Measurements from ENCODE around the gene CPED1. TPM values are rescaled to one million over a fixed set of nuclear protein-coding genes. Genes with fewer than 3 reads are reported as not detected.
"Not testable (repeated sequence)": the region's sequence is repeated elsewhere in the genome, so short reads cannot be mapped to it uniquely, and the experiment has no call there.

Gene CPED1
- total and polyA plus RNA-seq, 4 experiments from 2014 or later, result 0.32 TPM; not detected in 3

DNA sequence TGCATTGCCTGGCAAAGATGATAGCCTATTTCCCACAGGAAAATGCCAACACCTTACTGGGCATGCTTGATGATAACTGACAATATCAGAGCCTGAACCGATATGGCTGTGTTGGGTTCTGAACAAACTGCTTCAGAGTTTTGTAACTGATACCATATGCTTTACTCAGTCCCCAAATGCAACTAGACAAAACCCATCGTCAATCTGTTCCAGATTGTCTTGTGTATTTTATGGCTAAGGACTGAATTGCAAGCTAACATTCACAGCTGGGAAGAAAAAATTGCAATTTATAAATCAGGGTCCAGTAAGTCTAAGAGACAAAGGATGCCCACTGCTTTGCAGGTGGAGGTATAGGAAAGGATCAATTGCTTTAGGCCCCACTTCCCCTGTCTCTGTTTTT is 223.5 kb downstream of the CPED1 start:
- DNase-seq, result no peak
- CTCF ChIA-PET (ENCODE audit: partially characterized antibody), result no interaction called here

DNA sequence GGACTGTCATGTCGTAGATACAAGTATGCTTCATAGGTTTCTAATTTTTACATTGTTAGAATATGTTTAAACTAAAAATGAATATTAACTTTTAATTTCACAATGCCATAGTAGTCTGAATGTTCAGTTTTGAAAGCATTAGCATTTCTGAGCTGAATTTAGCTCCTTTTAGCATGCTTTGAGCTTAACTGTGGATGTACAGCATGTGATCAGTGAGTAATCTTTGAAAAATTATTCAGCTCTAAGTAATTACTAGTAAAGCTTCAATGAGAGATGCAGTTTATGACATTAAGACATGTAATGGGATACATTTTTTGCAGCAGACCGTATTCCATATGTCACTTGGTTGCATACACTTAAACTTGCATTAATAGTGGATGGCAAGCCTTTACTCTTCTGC is 226.1 kb downstream of the CPED1 start:
- POLR2A ChIA-PET (ENCODE audit: partially characterized antibody), result no interaction called here
- intact Hi-C loops (cut with micrococcal nuclease), result no loop called here
- no peaks in the 10 kb centered on the region for H3K36me3 Mint-ChIP-seq
- H3K9me3 Mint-ChIP-seq, result no peaks in the 10 kb centered on the region
- Histone ChIP-seq H3K9me3 (ENCODE audit: control insufficient read depth in 1 of 2, low read length in 2 of 2) (no peaks in the 10 kb centered on the region), H3K27me3 (ENCODE audit: insufficient read depth, low read length) (no peaks in the 10 kb centered on the region), H3K36me3 (ENCODE audit: insufficient read depth, low read length) (no peaks in the 10 kb centered on the region), H3K27ac (ENCODE audit: low read depth, low read length) (no peak overlapping the region), H3K4me1 (ENCODE audit: insufficient read depth, low read length) (no peaks in the 10 kb centered on the region), H3K4me3 (ENCODE audit: low read length in 2 of 2) (no peak overlapping the region)
- H3K4me3 Mint-ChIP-seq, result no peak overlapping the region
- no peaks in the 10 kb centered on the region for H3K27me3 Mint-ChIP-seq
- H3K27ac Mint-ChIP-seq, result no peak overlapping the region
- H3K4me1 Mint-ChIP-seq, result no peaks in the 10 kb centered on the region
- DNase-seq, result no peak
- CTCF ChIA-PET (ENCODE audit: partially characterized antibody), result no interaction called here

More for the DNA sequence above, 223.5 kb downstream of the CPED1 start:
- Mint-ChIP-seq H3K4me1 (no peaks in the 10 kb centered on the region), H3K9me3 (peaks cover 0 to 3% (median 0%) of the 10 kb centered on the region in 8 donors), H3K27me3 (peaks cover 0 to 1% of the 10 kb centered on the region in 2 donors), H3K4me3 (no peak overlapping the region), H3K36me3 (no peaks in the 10 kb centered on the region), H3K27ac (no peak overlapping the region)
- Histone ChIP-seq H3K4me3 (ENCODE audit: low read length in 2 of 2) (no peak overlapping the region), H3K27me3 (ENCODE audit: insufficient read depth, low read length) (no peaks in the 10 kb centered on the region), H3K36me3 (ENCODE audit: insufficient read depth, low read length) (no peaks in the 10 kb centered on the region), H3K27ac (ENCODE audit: low read depth, low read length) (no peak overlapping the region), H3K9me3 (ENCODE audit: control insufficient read depth in 1 of 2, low read length in 2 of 2) (no peaks in the 10 kb centered on the region), H3K4me1 (ENCODE audit: insufficient read depth, low read length) (no peaks in the 10 kb centered on the region)
- POLR2A ChIA-PET (ENCODE audit: partially characterized antibody), result no interaction called here
- intact Hi-C loops (cut with micrococcal nuclease), result no loop called here

DNA sequence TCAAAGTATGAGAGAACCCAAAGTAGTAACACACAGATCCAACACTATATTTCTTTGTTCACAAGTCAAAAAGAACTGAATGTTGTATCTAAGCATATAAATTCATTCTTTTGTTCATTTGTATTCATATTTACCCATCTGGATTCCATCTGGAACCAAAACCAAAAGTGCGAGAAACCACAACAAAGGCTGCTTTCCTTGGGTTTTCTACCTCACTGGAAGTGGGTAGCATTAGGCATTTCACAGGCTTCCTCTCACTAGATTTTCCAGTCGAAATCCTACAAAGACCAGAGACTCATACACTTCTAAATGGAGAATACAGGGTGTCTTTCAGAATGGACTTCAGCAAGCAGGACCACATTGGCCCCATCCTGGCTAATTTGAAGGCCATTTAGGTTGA is 230.5 kb downstream of the CPED1 start:
- POLR2A ChIA-PET (ENCODE audit: partially characterized antibody), result no interaction called here

DNA sequence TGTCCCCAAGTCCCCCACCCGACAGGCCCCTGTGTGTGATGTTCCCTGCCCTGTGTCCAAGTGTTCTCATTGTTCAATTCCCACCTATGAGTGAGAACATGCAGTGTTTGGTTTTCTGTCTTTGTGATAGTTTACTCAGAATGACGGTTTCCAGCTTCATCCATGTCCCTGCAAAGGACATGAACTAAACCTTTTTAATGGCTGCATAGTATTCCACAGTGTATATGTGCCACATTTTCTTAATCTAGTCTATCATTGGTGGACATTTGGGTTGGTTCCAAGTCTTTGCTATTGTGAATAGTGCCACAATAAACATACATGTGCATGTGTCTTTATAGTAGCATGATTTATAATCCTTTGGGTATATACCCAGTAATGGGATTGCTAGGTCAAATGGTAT is 232.6 kb downstream of the CPED1 start:
- POLR2A ChIA-PET (ENCODE audit: partially characterized antibody); H3K4me1 Mint-ChIP-seq; H3K4me3 ChIP-seq (ENCODE audit: low read length in 2 of 2); H3K27me3 ChIP-seq (ENCODE audit: insufficient read depth, low read length); H3K27me3 Mint-ChIP-seq; H3K9me3 ChIP-seq (ENCODE audit: control insufficient read depth in 1 of 2, low read length in 2 of 2); H3K4me1 ChIP-seq (ENCODE audit: insufficient read depth, low read length); H3K27ac Mint-ChIP-seq; DNase-seq; H3K27ac ChIP-seq (ENCODE audit: low read depth, low read length); H3K4me3 Mint-ChIP-seq; CTCF ChIA-PET (ENCODE audit: partially characterized antibody); H3K36me3 ChIP-seq (ENCODE audit: insufficient read depth, low read length); H3K36me3 Mint-ChIP-seq: not testable (repeated sequence)
- peaks cover 0 to 24% (median 11%) of the 10 kb centered on the region in 8 donors for H3K9me3 Mint-ChIP-seq
- intact Hi-C loops (cut with micrococcal nuclease), result loop anchor here (1.0 kb wide), 1 partner anchor 24 kb away; no protein-coding TSS in a partner anchor

More for the DNA sequence above, 230.5 kb downstream of the CPED1 start:
- intact Hi-C loops (cut with micrococcal nuclease), result no loop called here
- no peak for DNase-seq
- H3K4me1 Mint-ChIP-seq, result no peaks in the 10 kb centered on the region
- Histone ChIP-seq H3K36me3 (ENCODE audit: insufficient read depth, low read length) (no peaks in the 10 kb centered on the region), H3K4me3 (ENCODE audit: low read length in 2 of 2) (no peak overlapping the region), H3K27me3 (ENCODE audit: insufficient read depth, low read length) (no peaks in the 10 kb centered on the region), H3K9me3 (ENCODE audit: control insufficient read depth in 1 of 2, low read length in 2 of 2) (no peaks in the 10 kb centered on the region), H3K27ac (ENCODE audit: low read depth, low read length) (no peak overlapping the region), H3K4me1 (ENCODE audit: insufficient read depth, low read length) (no peaks in the 10 kb centered on the region)
- no peak overlapping the region for H3K27ac Mint-ChIP-seq
- H3K36me3 Mint-ChIP-seq, result no peaks in the 10 kb centered on the region
- peaks cover under 1% of the 10 kb centered on the region in 2 donors for H3K27me3 Mint-ChIP-seq
- peaks cover 0 to 19% (median 11%) of the 10 kb centered on the region in 8 donors for H3K9me3 Mint-ChIP-seq
- H3K4me3 Mint-ChIP-seq, result no peak overlapping the region
- CTCF ChIA-PET (ENCODE audit: partially characterized antibody), result no interaction called here

DNA sequence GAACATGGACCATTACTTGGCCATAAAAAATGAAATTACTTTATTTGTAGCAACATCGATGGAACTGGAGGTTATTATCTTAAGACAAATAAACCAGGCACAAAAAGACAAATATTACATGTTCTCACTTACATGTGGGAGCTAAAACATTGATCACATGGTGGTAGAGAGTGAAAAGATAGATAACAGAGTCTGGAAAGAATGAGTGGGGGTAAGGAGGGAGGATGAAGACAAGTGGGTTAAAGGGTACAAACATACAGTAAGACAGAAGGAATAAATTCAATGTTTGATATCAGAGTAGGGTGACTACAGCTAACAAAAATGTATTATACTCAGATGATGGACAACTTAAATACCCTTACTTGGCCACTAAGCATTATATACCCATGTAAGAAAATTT is 240.3 kb downstream of the CPED1 start:
- peaks cover 0 to 8% (median 3%) of the 10 kb centered on the region in 8 donors for H3K9me3 Mint-ChIP-seq
- Histone ChIP-seq H3K27ac (ENCODE audit: low read depth, low read length) (no peak overlapping the region), H3K9me3 (ENCODE audit: control insufficient read depth in 1 of 2, low read length in 2 of 2) (no peaks in the 10 kb centered on the region), H3K4me3 (ENCODE audit: low read length in 2 of 2) (no peak overlapping the region), H3K4me1 (ENCODE audit: insufficient read depth, low read length) (no peaks in the 10 kb centered on the region), H3K27me3 (ENCODE audit: insufficient read depth, low read length) (no peaks in the 10 kb centered on the region), H3K36me3 (ENCODE audit: insufficient read depth, low read length) (no peaks in the 10 kb centered on the region)
- intact Hi-C loops (cut with micrococcal nuclease), result no loop called here
- no peak for DNase-seq
- no peak overlapping the region for H3K27ac Mint-ChIP-seq
- H3K4me1 Mint-ChIP-seq, result no peaks in the 10 kb centered on the region
- no peak overlapping the region for H3K4me3 Mint-ChIP-seq
- no peaks in the 10 kb centered on the region for H3K36me3 Mint-ChIP-seq
- peaks cover 3 to 7% of the 10 kb centered on the region in 2 donors for H3K27me3 Mint-ChIP-seq
- POLR2A ChIA-PET (ENCODE audit: partially characterized antibody), result no interaction called here
- CTCF ChIA-PET (ENCODE audit: partially characterized antibody), result no interaction called here

DNA sequence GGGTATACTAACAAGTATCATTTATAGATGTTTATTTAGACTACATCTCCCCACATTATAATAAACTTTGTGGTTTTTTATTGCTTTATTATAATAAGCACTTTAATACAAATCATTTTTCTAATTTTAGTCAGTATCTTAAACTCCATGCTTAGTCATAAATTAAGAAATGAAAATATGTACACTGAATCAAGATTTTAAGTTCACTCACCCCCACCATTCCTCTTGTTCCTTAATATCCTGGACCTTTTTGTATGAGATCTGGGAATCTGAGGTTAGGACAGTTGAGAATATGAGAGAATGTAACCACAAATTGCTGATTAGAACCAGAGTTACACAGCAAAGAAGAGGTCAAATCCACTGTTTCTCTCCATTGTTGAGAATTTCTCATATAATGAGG is 246.7 kb downstream of the CPED1 start:
- no peak overlapping the region for H3K27ac ChIP-seq (ENCODE audit: low read depth, low read length)
- peaks cover 0 to 4% (median 0%) of the 10 kb centered on the region in 8 donors for H3K9me3 Mint-ChIP-seq
- no peaks in the 10 kb centered on the region for H3K4me1 Mint-ChIP-seq
- intact Hi-C loops (cut with micrococcal nuclease), result no loop called here
- no peaks in the 10 kb centered on the region for H3K4me1 ChIP-seq (ENCODE audit: insufficient read depth, low read length)
- ChIA-PET CTCF (ENCODE audit: partially characterized antibody) (no interaction called here), POLR2A (ENCODE audit: partially characterized antibody) (no interaction called here)
- H3K27me3 ChIP-seq (ENCODE audit: insufficient read depth, low read length), result no peaks in the 10 kb centered on the region
- H3K4me3 Mint-ChIP-seq, result no peak overlapping the region
- H3K36me3 Mint-ChIP-seq, result no peaks in the 10 kb centered on the region
- H3K4me3 ChIP-seq (ENCODE audit: low read length in 2 of 2), result no peak overlapping the region
- H3K36me3 ChIP-seq (ENCODE audit: insufficient read depth, low read length), result no peaks in the 10 kb centered on the region
- H3K9me3 ChIP-seq (ENCODE audit: control insufficient read depth in 1 of 2, low read length in 2 of 2), result no peaks in the 10 kb centered on the region
- H3K27me3 Mint-ChIP-seq, result peaks cover 0 to 9% of the 10 kb centered on the region in 2 donors
- DNase-seq, result no peak
- no peak overlapping the region for H3K27ac Mint-ChIP-seq

DNA sequence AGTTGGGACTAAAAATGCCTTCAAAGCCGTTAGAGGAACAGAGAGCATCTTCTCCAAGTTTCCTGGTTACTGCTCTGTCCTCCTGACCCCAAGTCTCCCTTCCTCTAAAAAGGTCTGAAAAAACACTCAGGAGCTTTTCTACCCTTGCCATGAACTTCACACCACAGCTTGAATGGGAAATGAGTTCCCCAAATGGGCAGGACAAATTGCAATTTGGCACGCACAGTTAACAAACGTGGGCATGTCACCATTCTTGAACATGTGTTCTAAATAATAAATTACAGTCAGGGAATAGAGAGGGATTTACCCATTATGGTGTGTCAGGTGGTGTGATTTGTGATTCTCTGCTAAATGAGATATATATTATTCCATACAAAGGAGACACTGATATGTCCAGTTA is 249.1 kb downstream of the CPED1 start:
- Mint-ChIP-seq H3K4me3 (no peak overlapping the region), H3K36me3 (no peaks in the 10 kb centered on the region), H3K4me1 (no peaks in the 10 kb centered on the region), H3K27me3 (peaks cover 0 to 6% of the 10 kb centered on the region in 2 donors), H3K9me3 (no peaks in the 10 kb centered on the region), H3K27ac (no peak overlapping the region)
- no peaks in the 10 kb centered on the region for H3K9me3 ChIP-seq (ENCODE audit: control insufficient read depth in 1 of 2, low read length in 2 of 2)
- POLR2A ChIA-PET (ENCODE audit: partially characterized antibody), result no interaction called here
- H3K27ac ChIP-seq (ENCODE audit: low read depth, low read length), result no peak overlapping the region
- intact Hi-C loops (cut with micrococcal nuclease), result no loop called here
- H3K36me3 ChIP-seq (ENCODE audit: insufficient read depth, low read length), result no peaks in the 10 kb centered on the region
- no peaks in the 10 kb centered on the region for H3K27me3 ChIP-seq (ENCODE audit: insufficient read depth, low read length)
- CTCF ChIA-PET (ENCODE audit: partially characterized antibody), result no interaction called here
- H3K4me3 ChIP-seq (ENCODE audit: low read length in 2 of 2), result no peak overlapping the region
- H3K4me1 ChIP-seq (ENCODE audit: insufficient read depth, low read length), result no peaks in the 10 kb centered on the region
- DNase-seq, result no peak
